B cell (primary cell): ENCODE results near the gene TMEM266. TPM values are rescaled to one million over a fixed set of nuclear protein-coding genes. Genes with fewer than 3 reads are reported as not detected.

Experiments
- ATAC-seq: fragments of 200-7000 bp; cut with Tn5 transposase; one replicate; pipeline ENCODE4 v1.10.0; 2021; ENCODE audit warnings: low read depth, mild to moderate bottlenecking, moderate number of reproducible peaks, moderate library complexity
- CTCF ChIA-PET: fragments of 350-600 bp; sonication (Branson Sonifier 250); formaldehyde crosslinking; loops from one replicate; lab custom pipeline; 2021; ENCODE audit warnings: antibody characterized with exemption, inconsistent platforms; lab: Charles Lee
- POLR2A ChIA-PET: fragments of 350-600 bp; sonication (Branson Sonifier 250); formaldehyde crosslinking; loops from one replicate; lab custom pipeline; 2021; ENCODE audit warnings: antibody characterized with exemption; lab: Charles Lee
- DNase-seq: peaks from one replicate; pipeline ENCODE4 v3.0.0; 2013
- H2AFZ ChIP-seq: 2 replicates; pipeline ENCODE4 v1.6.1; 2012; ENCODE audit warnings: mild to moderate bottlenecking, low read depth, low read length; ENCODE audit not compliant: insufficient read depth, poor library complexity, severe bottlenecking
- H3K27ac ChIP-seq, 2 donors: 1 replicate in 1 of 2; 2 replicates in 1 of 2; pipeline ENCODE4 v1.5.1; 2012 to 2013; ENCODE audit warnings: low read length in 2 of 2, mild to moderate bottlenecking in 2 of 2, moderate library complexity in 1 of 2
- H3K27me3 ChIP-seq, 4 experiments: fragments of 200-600 bp in 1 of 4; sonication (generic) in 1 of 4; replicated peaks in 1 of 4; 1 replicate in 2 of 4; 2 replicates in 2 of 4; pipeline versions ENCODE4 v1.6.1 to v1.7.0; 2013 to 2016; ENCODE audit warnings: low read length in 3 of 4, mild to moderate bottlenecking in 2 of 4, mixed read lengths in 1 of 4, moderate library complexity in 1 of 4; ENCODE audit not compliant: insufficient read depth in 4 of 4, control insufficient read depth in 3 of 4; ENCODE audit errors: control extremely low read depth in 1 of 4
- H3K36me3 ChIP-seq, 2 experiments: replicated peaks in 1 of 2; 1 replicate in 1 of 2; 2 replicates in 1 of 2; pipeline versions ENCODE4 v1.6.1 to v1.7.1; 2013; ENCODE audit warnings: low read length in 1 of 2; ENCODE audit not compliant: insufficient read depth in 2 of 2, control insufficient read depth in 1 of 2; ENCODE audit errors: control extremely low read depth in 1 of 2, extremely low read depth in 1 of 2
- H3K4me1 ChIP-seq, 2 donors: fragments of 200-600 bp in 1 of 2; sonication (generic) in 1 of 2; 1 replicate in 1 of 2; 2 replicates in 1 of 2; pipeline versions ENCODE4 v1.5.1 to v1.6.1; 2013 to 2017; ENCODE audit warnings: low read length in 2 of 2; ENCODE audit not compliant: control insufficient read depth in 2 of 2, insufficient read depth in 2 of 2
- H3K4me2 ChIP-seq: replicated peaks from 2 replicates; pipeline ENCODE3; 2012; ENCODE audit warnings: mild to moderate bottlenecking, low read depth, low read length; ENCODE audit not compliant: poor library complexity, severe bottlenecking
- H3K4me3 ChIP-seq, 5 experiments: fragments of 200-600 bp in 1 of 5; sonication (generic) in 1 of 5; 1 replicate in 3 of 5; 2 replicates in 2 of 5; pipeline versions ENCODE4 v1.5.1 to v1.7.0; 2011 to 2016; ENCODE audit warnings: low read length in 4 of 5, mild to moderate bottlenecking in 4 of 5, low read depth in 2 of 5, control low read depth in 1 of 5, moderate library complexity in 1 of 5; ENCODE audit not compliant: insufficient read depth in 1 of 5; ENCODE audit errors: control extremely low read depth in 1 of 5, extremely low read depth in 1 of 5
- H3K79me2 ChIP-seq: fragments of 200-600 bp; sonication (generic); one replicate; pipeline ENCODE4 v1.6.0; 2016; ENCODE audit warnings: low read length; ENCODE audit not compliant: control insufficient read depth, insufficient read depth
- H3K9ac ChIP-seq: fragments of 200-600 bp; sonication (generic); 2 replicates; pipeline ENCODE4 v1.6.1; 2017; ENCODE audit warnings: mild to moderate bottlenecking, low read length, moderate library complexity
- H3K9me3 ChIP-seq, 3 donors: one replicate each; pipeline versions ENCODE4 v1.6.1 to v1.7.1; 2013; ENCODE audit warnings: low read length in 2 of 3; ENCODE audit not compliant: control insufficient read depth in 2 of 3, insufficient read depth in 1 of 3; ENCODE audit errors: control extremely low read depth in 1 of 3
- H4K20me1 ChIP-seq: 2 replicates; pipeline ENCODE4 v1.6.0; 2012; ENCODE audit warnings: mild to moderate bottlenecking, low read length; ENCODE audit not compliant: insufficient read depth, control insufficient read depth, poor library complexity, severe bottlenecking
- H3K27ac Mint-ChIP-seq: one replicate; pipeline ENCODE4 v1.8.0; 2021; ENCODE audit warnings: mixed read lengths
- H3K27me3 Mint-ChIP-seq: one replicate; pipeline ENCODE4 v1.8.0; 2021; ENCODE audit warnings: mixed read lengths
- H3K4me1 Mint-ChIP-seq: one replicate; pipeline ENCODE4 v1.8.0; 2021; ENCODE audit warnings: mixed read lengths
- H3K4me3 Mint-ChIP-seq: one replicate; pipeline ENCODE4 v1.8.0; 2021; ENCODE audit warnings: mixed read lengths
- H3K9me3 Mint-ChIP-seq: one replicate; pipeline ENCODE4 v1.8.0; 2022; ENCODE audit warnings: mixed read lengths; ENCODE audit not compliant: insufficient read depth
- CTCF ChIP-seq: fragments of 200-600 bp; IDR thresholded peaks from one replicate; pipeline ENCODE4 v1.8.0; 2022; ENCODE audit warnings: antibody characterized with exemption, mild to moderate bottlenecking
- EZH2 ChIP-seq: IDR thresholded peaks from 2 replicates; pipeline ENCODE4 v1.6.1; 2012; ENCODE audit warnings: borderline replicate concordance, low read depth, mild to moderate bottlenecking, moderate library complexity, low read length; ENCODE audit not compliant: insufficient read depth, poor library complexity, severe bottlenecking
- WGBS: methylation state at CpG from one replicate; pipeline ENCODE4 v1.1.5; 2013; ENCODE audit warnings: missing lambda C conversion rate; ENCODE audit not compliant: insufficient coverage; 5-methylcytosine and 5-hydroxymethylcytosine counted together
- intact Hi-C: fragments of 100-400 bp; cut with micrococcal nuclease; formaldehyde crosslinking; loops from one replicate; pipeline ENCODE4 v1.10.0; 2022
- polyA plus RNA-seq: library from polyadenylated mRNA; depleted of rRNA; stranded (reverse); fragments of >200 nt; gene quantifications from 2 replicates; pipeline ENCODE4 v1.2.3, GENCODE V29; 2012
- total RNA-seq, 2 donors: library from RNA; stranded (reverse); fragments of 120-200 nt in 1 of 2; gene quantifications; 1 replicate in 1 of 2; 2 replicates in 1 of 2; pipeline versions ENCODE4 v1.2.3 to v1.2.4, GENCODE V29; 2013 to 2022

Gene TMEM266
- total and polyA plus RNA-seq, 2 donors (not counting 1 experiment from before 2014, with no cell fraction given), result not detected

DNA sequence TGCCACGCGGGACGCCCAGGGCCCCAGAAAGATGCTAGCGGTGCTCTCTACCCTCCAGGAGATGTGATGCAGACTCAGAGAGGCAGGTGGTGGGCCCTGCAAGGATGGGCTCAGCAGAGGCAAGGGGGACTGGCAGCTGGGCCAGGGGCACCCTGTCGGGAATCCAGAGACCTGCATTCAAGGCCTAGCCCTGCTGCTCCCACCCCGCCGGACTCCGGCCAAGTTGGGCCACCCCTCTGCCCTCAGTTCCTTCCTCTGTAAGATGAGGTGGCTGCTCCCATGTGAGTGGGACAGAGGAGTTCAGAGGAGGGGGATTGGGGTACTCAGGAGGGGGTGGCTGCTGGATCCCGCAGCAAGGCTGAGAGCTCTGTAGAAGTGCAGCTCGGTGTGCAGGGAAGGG, 116.3 kb downstream of the TMEM266 start:
- Histone ChIP-seq H2AFZ (no peak overlapping the region), H3K36me3 (no peaks in the 10 kb centered on the region), H3K4me2 (no peak overlapping the region), H3K9me3 (peaks cover 0 to 17% (median 0%) of the 10 kb centered on the region in 3 donors), H3K4me1 (no peaks in the 10 kb centered on the region), H3K27me3 (peaks cover 0 to 9% (median 1%) of the 10 kb centered on the region in 4 experiments), H3K9ac (no peak overlapping the region), H3K4me3 (no peak overlapping the region), H4K20me1 (no peaks in the 10 kb centered on the region), H3K79me2 (no peaks in the 10 kb centered on the region), H3K27ac (no peak overlapping the region)
- no peak overlapping the region for H3K27ac Mint-ChIP-seq
- DNase-seq (no peak), ATAC-seq (no peak)
- intact Hi-C loops, result no loop called here
- TF ChIP-seq CTCF (no peak), EZH2 (no peak)
- H3K27me3 Mint-ChIP-seq, result peaks cover 30% of the 10 kb centered on the region
- POLR2A ChIA-PET, result no interaction called here
- H3K4me1 Mint-ChIP-seq, result no peaks in the 10 kb centered on the region
- WGBS, result 98% methylated on average over 7 of the region's 10 CpGs
- H3K4me3 Mint-ChIP-seq, result no peak overlapping the region
- no peaks in the 10 kb centered on the region for H3K9me3 Mint-ChIP-seq
- CTCF ChIA-PET, result no interaction called here

GRCh38 chr15:76176487-76177085, 116.8 kb downstream of the TMEM266 start:
- Mint-ChIP-seq H3K9me3 (no peaks in the 10 kb centered on the region), H3K27ac (no peak overlapping the region), H3K27me3 (peaks cover 35% of the 10 kb centered on the region), H3K4me3 (no peak overlapping the region), H3K4me1 (no peaks in the 10 kb centered on the region)
- no peak overlapping the region for H2AFZ ChIP-seq
- no peak overlapping the region for H3K4me3 ChIP-seq
- peaks cover 0 to 9% (median 1%) of the 10 kb centered on the region in 4 experiments for H3K27me3 ChIP-seq
- intact Hi-C loops, result no loop called here
- no peak overlapping the region for H3K27ac ChIP-seq
- 95% methylated on average over 15 of the region's 15 CpGs for WGBS
- DNase-seq (no peak), ATAC-seq (no peak)
- no peaks in the 10 kb centered on the region for H3K4me1 ChIP-seq
- no peak for TF ChIP-seq EZH2
- no peak for TF ChIP-seq CTCF
- no peaks in the 10 kb centered on the region for H3K79me2 ChIP-seq
- peaks cover 0 to 17% (median 0%) of the 10 kb centered on the region in 3 donors for H3K9me3 ChIP-seq
- no peak overlapping the region for H3K4me2 ChIP-seq
- H3K36me3 ChIP-seq, result no peaks in the 10 kb centered on the region
- H3K9ac ChIP-seq, result no peak overlapping the region
- POLR2A ChIA-PET, result no interaction called here
- CTCF ChIA-PET, result no interaction called here
- H4K20me1 ChIP-seq, result no peaks in the 10 kb centered on the region
